Measurements from ENCODE around the gene MYH3. TPM values are rescaled to one million over a fixed set of nuclear protein-coding genes. Genes with fewer than 3 reads are reported as not detected.
"Not testable (repeated sequence)": the region's sequence is repeated elsewhere in the genome, so short reads cannot be mapped to it uniquely, and the experiment has no call there.

Gene MYH3
- polyA plus RNA-seq (ENCODE audit: insufficient read length in 10 of 10), result over 10,000 TPM in 9 of 10 donors, 1,000 to 10,000 TPM in 1; 7,808 to 15,984 (median 12,274) TPM
- long read RNA-seq, donor 1, full-length matches to known transcripts, result 4,908 of 9,206 reads
- long read RNA-seq, donor 1, partial matches to known transcripts, result 4,237 of 9,206 reads
- long read RNA-seq, donor 1, other reads (novel, unspliced or antisense), result 61 of 9,206 reads
- long read RNA-seq, donor 2, full-length matches to known transcripts, result 5,490 of 11,341 reads
- long read RNA-seq, donor 2, partial matches to known transcripts, result 5,779 of 11,341 reads
- long read RNA-seq, donor 2, other reads (novel, unspliced or antisense), result 72 of 11,341 reads
- long read RNA-seq, donor 3, partial matches to known transcripts, result 0 of 5 reads
- long read RNA-seq, donor 3, other reads (novel, unspliced or antisense), result 0 of 5 reads
- long read RNA-seq, donor 4, full-length matches to known transcripts, result 5,847 of 9,401 reads
- long read RNA-seq, donor 4, partial matches to known transcripts, result 3,527 of 9,401 reads
- long read RNA-seq, donor 4, other reads (novel, unspliced or antisense), result 27 of 9,401 reads
- long read RNA-seq, donor 5, full-length matches to known transcripts, result 2,702 of 6,786 reads
- long read RNA-seq, donor 5, partial matches to known transcripts, result 4,037 of 6,786 reads
- long read RNA-seq, donor 5, other reads (novel, unspliced or antisense), result 47 of 6,786 reads
- long read RNA-seq, donor 6, full-length matches to known transcripts, result 7,973 of 14,267 reads
- long read RNA-seq, donor 6, partial matches to known transcripts, result 6,165 of 14,267 reads
- long read RNA-seq, donor 6, other reads (novel, unspliced or antisense), result 129 of 14,267 reads
- long read RNA-seq, donor 7, full-length matches to known transcripts, result 6,158 of 9,710 reads
- long read RNA-seq, donor 7, partial matches to known transcripts, result 3,473 of 9,710 reads
- long read RNA-seq, donor 7, other reads (novel, unspliced or antisense), result 79 of 9,710 reads
- long read RNA-seq, donor 8, full-length matches to known transcripts, result 2,783 of 4,645 reads
- long read RNA-seq, donor 8, partial matches to known transcripts, result 1,830 of 4,645 reads
- long read RNA-seq, donor 8, other reads (novel, unspliced or antisense), result 32 of 4,645 reads
- long read RNA-seq, donor 9, full-length matches to known transcripts, result 409 of 882 reads
- long read RNA-seq, donor 9, partial matches to known transcripts, result 473 of 882 reads
- long read RNA-seq, donor 9, other reads (novel, unspliced or antisense), result 0 of 882 reads

GRCh38 chr17:10657148-10657547, at the start of gene MYH3:
Gene MYH3, minus strand, starts transcription at chr17:10657309. Its CDS starts 2,245 bp downstream, at chr17:10655064.
- peak; percentile 37 to 73 (median 61) for DNase-seq

GRCh38 chr17:10705727-10706126, 48.6 kb upstream of the MYH3 start:
- no peak for DNase-seq

- peak in 1 of 3 donors; percentile 6 for DNase-seq
Measured at GRCh38 chr17:10702574-10702973, 45.5 kb upstream of the MYH3 start.

DNA sequence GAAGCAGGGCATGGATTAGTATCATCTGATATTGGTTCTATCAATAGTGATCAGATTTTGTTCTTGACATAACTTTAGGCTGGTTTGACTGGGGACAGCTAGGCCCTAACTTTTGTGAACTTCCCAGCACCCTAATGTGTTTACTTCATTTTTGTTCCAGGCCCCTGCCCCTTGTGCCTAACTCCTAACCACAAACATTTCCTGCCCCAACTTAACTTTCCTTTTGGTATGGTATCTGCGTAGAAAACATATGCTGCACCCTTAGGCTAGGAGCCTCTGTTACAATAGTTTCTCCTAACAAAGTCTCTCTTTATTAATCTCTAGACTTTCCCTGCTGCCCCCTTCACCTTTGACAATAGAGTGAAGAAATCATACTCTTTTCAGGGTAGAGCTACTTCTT, 42.7 kb upstream of the MYH3 start:
- no peak for DNase-seq

DNA sequence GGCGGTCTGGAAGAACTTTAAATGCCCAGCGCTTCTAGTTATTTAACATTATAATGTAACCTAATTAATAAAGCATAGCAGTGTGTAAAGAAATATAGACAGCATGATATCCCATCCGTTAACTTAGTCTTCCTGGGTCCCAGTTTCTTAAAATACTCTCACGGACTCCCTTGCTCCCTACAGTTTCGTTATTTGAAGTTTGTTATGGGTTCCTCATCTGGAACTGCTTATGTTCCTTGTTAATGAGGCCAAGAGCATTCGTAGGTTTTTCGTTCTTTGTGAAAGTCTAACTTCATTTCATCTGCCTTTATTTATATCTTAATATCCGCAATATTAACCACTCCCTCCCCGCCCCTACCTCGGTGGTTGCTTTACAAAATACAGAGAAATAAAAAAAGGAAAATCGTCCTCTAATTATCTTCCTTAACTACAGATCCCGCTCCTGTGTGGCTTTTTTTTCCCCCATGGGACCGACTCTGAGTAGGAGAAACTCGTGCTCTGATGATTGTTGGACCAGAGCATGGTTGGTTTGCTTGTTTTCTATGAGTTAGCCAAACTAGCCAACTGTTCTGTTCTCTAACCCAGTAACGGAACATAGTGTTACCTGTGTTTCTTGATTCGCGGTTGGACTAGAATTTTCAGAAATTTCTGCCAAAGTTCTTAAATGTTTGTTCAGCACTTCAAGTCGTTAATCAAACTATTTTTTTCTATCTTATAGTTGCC, 41.1 kb upstream of the MYH3 start:
- peak in 2 of 3 donors; percentile 9 to 40 for DNase-seq

GRCh38 chr17:10697092-10698081, 40.3 kb upstream of the MYH3 start, which contains the start of the genes ADPRM and SCO1:
Gene ADPRM, plus strand, starts transcription at chr17:10697594. Its CDS starts 7,333 bp downstream, at chr17:10704927.
Gene SCO1, minus strand, starts transcription at chr17:10697533. Its CDS starts 26 bp downstream, at chr17:10697507.
- peak; percentile 95 to 98 (median 96) for DNase-seq

DNA sequence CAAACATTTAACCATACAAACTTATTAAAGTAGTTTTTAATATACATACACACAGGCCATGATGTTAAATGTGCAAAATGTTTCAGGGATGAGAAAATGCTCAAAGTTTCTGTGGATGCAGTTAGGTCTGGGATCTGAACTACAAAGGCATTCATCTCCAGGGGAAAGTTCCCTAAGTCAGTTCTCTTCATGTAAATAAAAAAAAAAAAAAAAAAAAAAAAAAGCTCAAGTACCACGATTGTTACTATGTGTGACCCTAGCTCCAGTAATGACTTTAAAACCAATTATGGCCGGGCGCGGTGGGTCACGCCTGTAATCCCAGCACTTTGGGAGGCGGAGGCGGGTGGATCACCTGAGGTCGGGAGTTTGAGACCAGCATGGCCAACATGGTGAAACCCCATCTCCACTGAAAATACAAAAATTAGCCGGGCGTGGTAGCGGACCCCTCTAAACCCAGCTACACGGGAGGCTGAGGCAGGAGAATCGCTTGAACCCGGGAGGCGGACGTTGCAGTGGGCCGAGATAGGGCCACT, 38.8 kb upstream of the MYH3 start:
- not testable (repeated sequence) for DNase-seq

DNA sequence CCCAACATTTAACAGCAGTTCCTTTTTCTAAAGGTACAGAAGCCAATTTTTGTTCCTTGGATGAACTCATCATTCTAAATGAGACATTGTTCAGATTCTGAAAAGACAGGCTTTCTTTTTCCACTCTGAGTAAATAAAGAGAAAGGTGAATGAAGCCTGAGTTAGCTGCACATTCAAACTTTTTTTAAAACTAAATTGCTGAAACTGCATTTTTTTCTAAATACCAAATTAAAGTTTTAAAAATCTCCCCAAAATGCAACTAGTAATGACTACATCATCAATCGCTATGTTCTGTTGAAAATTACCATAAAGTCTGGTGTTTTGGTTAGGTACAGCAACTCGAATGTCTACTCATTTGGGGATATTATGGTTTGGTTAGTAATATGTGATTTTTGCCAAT, 30.4 kb upstream of the MYH3 start:
- no peak for DNase-seq

GRCh38 chr17:10683853-10684252, 26.7 kb upstream of the MYH3 start:
- peak in 1 of 3 donors; percentile 18 for DNase-seq

DNA sequence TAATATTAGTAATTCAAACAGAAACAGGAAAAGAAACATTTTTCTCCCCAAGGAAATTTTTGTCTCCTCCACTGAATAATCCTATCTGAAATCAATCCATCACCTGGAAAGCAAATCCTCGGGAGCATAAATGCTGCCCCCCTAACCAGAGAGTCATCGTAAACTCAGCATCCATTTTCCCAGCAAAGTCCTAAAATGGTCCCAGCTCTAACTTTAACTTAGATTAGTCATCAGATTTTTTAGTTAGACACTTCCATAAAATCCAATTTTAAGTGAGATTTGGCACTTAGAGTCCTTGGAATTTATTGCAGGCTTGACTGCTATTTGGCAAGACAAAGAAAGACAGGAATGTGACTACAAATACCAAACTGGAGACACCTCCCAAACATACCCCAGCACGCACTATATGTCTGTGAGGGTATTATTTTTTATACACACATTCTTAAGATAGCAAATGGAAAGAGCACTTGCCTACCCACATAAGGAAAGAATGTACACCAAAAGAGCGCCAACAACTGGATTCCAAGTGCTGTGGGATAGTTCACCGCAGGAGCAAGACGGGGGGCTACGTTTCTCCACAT, 24.8 kb upstream of the MYH3 start:
- DNase-seq, result peak in 2 of 3 donors; percentile 25 to 76

GRCh38 chr17:10674704-10675103, 17.6 kb upstream of the MYH3 start:
- no peak for DNase-seq

GRCh38 chr17:10673312-10673711, 16.2 kb upstream of the MYH3 start:
- DNase-seq, result no peak

GRCh38 chr17:10668775-10669174, 11.7 kb upstream of the MYH3 start:
- no peak for DNase-seq

- no peak for DNase-seq
Measured at GRCh38 chr17:10666906-10667305, 9.8 kb upstream of the MYH3 start.

- DNase-seq, result no peak
Measured at GRCh38 chr17:10664571-10664970, 7.5 kb upstream of the MYH3 start.

- DNase-seq, result no peak
Measured at GRCh38 chr17:10663231-10663630, 6.1 kb upstream of the MYH3 start.

DNA sequence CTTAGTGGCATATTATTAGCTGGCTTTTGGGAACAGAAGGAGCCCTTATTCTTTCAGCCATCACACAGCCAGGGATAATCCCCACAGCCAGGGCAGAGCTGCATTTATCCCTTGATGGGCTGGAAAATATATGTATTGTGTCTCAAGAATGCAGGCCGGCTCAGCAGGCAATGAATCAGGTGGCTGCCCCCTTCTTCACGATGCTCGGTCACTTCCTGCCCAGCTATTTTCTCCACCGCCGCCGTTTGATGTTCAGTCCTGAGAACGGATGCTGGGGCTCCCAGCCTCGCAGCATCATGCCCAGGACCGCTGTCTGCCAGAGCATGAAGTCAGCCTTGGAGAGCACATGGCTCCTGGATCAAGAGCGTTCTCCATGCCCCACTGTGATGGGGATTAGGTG, 4.3 kb upstream of the MYH3 start:
- peak in 2 of 3 donors; percentile 40 to 44 for DNase-seq

GRCh38 chr17:10657879-10658278, 770 bp upstream of the MYH3 start:
- DNase-seq, result peak in 2 of 3 donors; percentile 45 to 46

DNA sequence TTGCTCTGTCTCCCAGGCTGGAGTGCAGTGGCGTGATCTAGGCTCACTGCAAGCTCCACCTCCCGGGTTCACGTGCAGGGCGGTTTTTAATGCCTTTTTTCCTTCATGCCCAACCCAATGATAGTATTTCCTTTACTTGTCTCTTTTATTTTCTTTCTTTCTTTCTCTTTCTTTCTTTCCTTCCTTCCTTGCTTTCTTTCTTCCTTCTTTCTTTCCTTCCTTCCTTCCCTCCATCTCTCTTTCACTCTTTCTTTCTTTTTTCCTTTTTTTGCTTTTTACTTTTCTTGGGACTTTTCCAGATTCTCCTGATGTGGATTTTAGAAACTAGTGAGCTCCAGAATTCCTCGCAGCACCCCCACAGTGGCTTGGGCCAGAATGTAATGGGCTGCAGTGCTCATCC, 3.1 kb downstream of the MYH3 start:
- no peak for DNase-seq
